GM12864 (cell line): ENCODE data around the gene ADORA2A.

ENCODE experiments used
- DNase-seq: peaks from one replicate; pipeline ENCODE4 v3.0.0-alpha.2; 2011; ENCODE audit warnings: low read depth
- H3K4me3 ChIP-seq: 2 replicates; pipeline ENCODE4 v1.5.1; 2011; ENCODE audit warnings: mild to moderate bottlenecking, low read depth, low read length, control low read depth
- CTCF ChIP-seq: IDR thresholded peaks from 2 replicates; pipeline ENCODE4 v1.5.1; 2011; ENCODE audit warnings: low read depth, mild to moderate bottlenecking, moderate library complexity, low read length, control low read depth, inconsistent platforms; ENCODE audit errors: missing control alignments

The ADORA2A gene

GRCh38 chr22:24407884-24408283 lies 19.5 kb upstream of the ADORA2A start:
- TF ChIP-seq CTCF, result no peak
- no peak for DNase-seq
- no peak overlapping the region for H3K4me3 ChIP-seq

GRCh38 chr22:24408630-24409029 lies 18.8 kb upstream of the ADORA2A start:
- H3K4me3 ChIP-seq, result no peak overlapping the region
- DNase-seq, result no peak
- TF ChIP-seq CTCF, result no peak

DNA sequence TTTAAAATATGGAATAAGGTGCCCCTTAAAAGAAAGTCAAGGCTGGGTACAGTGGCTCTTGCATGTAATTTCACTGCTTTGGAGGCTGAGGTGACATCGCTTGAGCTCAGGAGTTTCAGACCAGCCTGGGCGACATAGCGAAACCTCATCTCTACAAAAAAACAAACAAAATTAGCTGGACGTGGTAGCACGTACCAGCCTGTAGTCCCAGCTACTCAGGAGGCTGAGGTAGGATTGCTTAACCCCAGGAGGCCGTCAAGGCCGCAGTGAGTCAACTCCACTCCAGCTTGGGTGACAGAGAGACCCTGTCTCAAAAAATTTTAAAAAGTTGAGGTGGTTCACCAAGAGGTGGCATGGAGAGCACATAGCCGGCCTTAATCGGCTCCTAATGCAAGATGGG lies 17.7 kb upstream of the ADORA2A start:
- H3K4me3 ChIP-seq, result no peak overlapping the region
- no peak for DNase-seq
- no peak for TF ChIP-seq CTCF

GRCh38 chr22:24410110-24410856 lies 17.1 kb upstream of the ADORA2A start:
- TF ChIP-seq CTCF, result no peak
- DNase-seq, result no peak

DNA sequence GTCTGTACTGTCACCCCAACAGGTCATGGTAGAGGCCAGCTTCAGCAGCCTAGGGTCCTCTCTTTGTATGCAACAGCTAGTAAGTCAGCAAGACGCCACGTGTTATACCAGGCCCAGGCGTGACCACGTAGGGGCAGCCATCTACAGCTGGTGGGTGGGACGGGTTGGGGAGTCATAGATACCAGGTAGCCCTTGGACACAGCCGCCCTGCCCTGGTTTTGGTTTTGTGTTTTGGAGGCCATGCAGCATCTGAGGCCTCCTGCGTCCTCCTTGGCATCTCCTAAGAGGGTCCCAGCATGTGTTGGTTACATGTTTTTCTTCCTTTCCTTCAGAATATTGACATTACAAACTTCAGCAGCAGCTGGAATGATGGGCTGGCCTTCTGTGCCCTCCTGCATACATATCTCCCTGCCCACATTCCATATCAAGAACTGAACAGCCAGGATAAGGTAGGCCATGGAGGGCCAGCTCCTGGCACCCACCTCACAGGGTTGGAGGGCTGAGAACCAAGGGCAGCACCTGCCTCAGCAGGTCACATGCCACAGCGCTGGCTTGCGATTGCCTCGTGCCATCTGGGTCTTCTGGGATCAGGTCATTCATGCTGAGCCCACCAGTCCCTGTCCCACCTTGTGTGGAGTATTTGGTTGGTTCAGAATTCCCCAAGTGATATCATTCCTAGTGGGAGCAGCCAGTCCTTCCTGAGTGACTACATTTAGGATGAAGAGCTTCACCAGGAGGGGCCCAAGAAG lies 16.0 kb upstream of the ADORA2A start:
- TF ChIP-seq CTCF, result no peak
- no peak for DNase-seq
- no peak overlapping the region for H3K4me3 ChIP-seq

More at GRCh38 chr22:24410110-24410856, 17.1 kb upstream of the ADORA2A start:
- H3K4me3 ChIP-seq, result no peak overlapping the region

DNA sequence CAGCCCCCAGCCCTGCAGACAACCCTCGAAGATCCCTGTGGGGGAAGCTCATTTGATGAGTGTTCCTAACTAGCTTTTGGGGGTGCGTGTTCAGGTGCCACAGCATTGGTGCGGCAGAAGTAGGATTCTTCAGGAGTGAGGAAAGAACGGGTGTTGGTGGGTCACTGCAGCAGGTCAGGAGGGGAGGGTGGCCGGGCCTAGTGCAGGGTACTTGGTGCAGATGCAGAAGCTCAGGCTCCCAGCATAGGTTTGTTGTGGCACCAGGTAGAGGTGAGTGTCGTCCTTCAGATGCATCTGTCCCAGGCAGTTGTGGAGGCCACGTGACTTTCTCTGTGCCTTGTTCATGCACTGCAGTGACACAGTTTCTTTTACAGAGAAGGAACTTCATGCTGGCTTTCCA lies 15.1 kb upstream of the ADORA2A start:
- DNase-seq, result no peak
- no peak overlapping the region for H3K4me3 ChIP-seq
- no peak for TF ChIP-seq CTCF
